H1 (cell line): ENCODE measurements around the gene EML4. TPM values are rescaled to one million over a fixed set of nuclear protein-coding genes. Genes with fewer than 3 reads are reported as not detected.

Experiments
- CHD2 ChIP-seq: IDR thresholded peaks from 2 replicates; pipeline ENCODE4 v1.6.1; 2012; ENCODE audit warnings: low read length, improper control_type of control experiment
- RNF2 ChIP-seq: fragments of 200-900, 300-1000 bp; sonication (generic); IDR thresholded peaks from 2 replicates; pipeline ENCODE4 v1.7.1; 2016; ENCODE audit warnings: borderline replicate concordance, low read depth, mild to moderate bottlenecking, antibody characterized with exemption, low read length; ENCODE audit not compliant: poor library complexity, severe bottlenecking; ENCODE audit errors: missing control alignments
- polyA plus RNA-seq, 7 experiments: library from polyadenylated mRNA; depleted of rRNA in 3 of 7; stranded (reverse) in 5 of 7; unstranded in 2 of 7; fragments of >200 nt in 5 of 7; fragments of 200-250 nt in 2 of 7; gene quantifications; 1 replicate in 5 of 7; 2 replicates in 1 of 7; 4 replicates in 1 of 7; pipeline versions ENCODE4 v1.2.1 to v1.2.3, GENCODE V29; 2011 to 2013; ENCODE audit warnings: missing spikeins in 2 of 7, mixed read lengths in 2 of 7
- total RNA-seq: library from RNA; stranded (reverse); fragmentation: NEBNext Ultra II Directional; extraction: Animal tissue kit (Norgen Biotek cat#: 25700); gene quantifications from 2 replicates; pipeline ENCODE4 v1.2.1, GENCODE V29; 2021

Gene EML4
- total and polyA plus RNA-seq, 2 of the 8 experiments (the other 6 are each of a cell fraction or from before 2014, with no cell fraction given): 50.1 to 104 TPM

GRCh38 chr2:42186945-42187632 is 17.9 kb downstream of the EML4 start (continued):
- TF ChIP-seq RNF2 (no peak), CHD2 (no peak)
